M059J (cell line): ENCODE data around the gene MOB3C. TPM values are rescaled to one million over a fixed set of nuclear protein-coding genes. Genes with fewer than 3 reads are reported as not detected.
"Not testable (repeated sequence)": the region's sequence is repeated elsewhere in the genome, so short reads cannot be mapped to it uniquely, and the experiment has no call there.

Experiments
- DNase-seq: peaks from one replicate; pipeline ENCODE4 v3.0.0-alpha.2; 2012; ENCODE audit warnings: low read depth
- total RNA-seq: library from RNA; depleted of rRNA; stranded (reverse); fragments of >200 nt; shearing (Covaris generic); gene quantifications from 2 replicates; pipeline ENCODE4 v1.2.3, GENCODE V29; 2014; rRNA removed

MOB3C gene
- 10.3 and 17.2 TPM in 2 replicates for total RNA-seq

DNA sequence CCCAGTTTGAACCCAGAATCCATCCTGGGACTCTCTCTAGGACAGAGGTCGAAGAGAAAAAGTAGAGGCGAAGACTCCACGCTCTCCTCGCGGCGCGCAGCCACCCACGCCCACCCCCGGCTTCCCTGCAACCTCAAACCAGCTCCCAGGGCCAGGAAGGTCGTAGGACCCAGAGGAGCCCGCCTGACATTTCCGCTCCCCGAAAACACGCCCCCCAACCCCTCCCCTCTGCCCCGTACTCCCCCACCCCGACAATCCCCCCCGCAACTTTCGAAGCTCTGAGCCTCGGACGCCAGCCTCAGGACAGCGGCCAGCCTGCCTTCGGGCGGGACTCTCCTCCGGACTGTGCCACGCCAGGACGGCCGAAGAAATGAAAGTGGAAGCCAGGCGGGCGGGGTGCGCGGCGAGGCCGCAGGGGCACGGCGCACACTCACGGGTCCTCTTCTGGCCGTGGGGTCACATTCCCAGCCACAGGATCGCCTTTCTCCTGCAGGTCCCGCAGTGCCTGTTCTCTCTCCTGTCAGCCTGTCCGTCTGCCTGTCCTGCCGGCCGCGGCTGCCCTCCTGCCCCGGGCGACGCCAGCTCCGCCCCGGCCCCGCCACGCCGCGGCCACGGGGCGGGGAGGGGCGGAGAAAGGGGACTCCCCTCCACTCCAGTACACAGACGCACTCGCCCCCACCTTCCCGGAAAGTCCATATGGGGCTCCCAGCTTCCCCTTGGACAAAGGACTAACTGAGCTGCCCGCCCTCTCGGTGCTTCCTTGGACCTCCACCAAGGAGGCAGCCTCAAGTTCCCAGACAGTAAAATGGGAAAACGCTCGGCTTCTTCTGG is at the start of gene MOB3C:
TSS of gene MOB3C (minus strand) at position 535 of the 831 bp plus-strand sequence. CDS start 3,490 bp downstream, outside the sequence.
- peak; percentile 83 for DNase-seq

DNA sequence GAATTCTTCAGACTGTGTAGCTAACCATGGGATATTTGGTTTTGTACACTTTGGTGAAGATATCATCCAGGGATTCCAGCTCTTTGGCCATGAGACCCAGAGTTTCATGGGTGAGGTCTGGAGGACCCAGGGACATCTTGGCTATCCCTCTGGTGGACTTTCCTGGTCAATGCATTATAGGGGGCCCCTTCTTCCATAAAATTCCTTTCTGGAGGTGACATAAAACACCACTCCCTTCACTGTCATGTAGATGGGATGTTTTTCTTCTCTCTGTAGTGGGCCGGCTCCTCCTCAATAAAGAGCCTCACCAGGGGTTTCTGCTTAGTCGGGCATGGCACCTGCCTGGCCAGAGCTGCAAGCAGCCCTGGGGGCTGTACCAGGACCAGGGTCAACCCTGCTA is 49.4 kb upstream of the MOB3C start:
- DNase-seq = no peak

DNA sequence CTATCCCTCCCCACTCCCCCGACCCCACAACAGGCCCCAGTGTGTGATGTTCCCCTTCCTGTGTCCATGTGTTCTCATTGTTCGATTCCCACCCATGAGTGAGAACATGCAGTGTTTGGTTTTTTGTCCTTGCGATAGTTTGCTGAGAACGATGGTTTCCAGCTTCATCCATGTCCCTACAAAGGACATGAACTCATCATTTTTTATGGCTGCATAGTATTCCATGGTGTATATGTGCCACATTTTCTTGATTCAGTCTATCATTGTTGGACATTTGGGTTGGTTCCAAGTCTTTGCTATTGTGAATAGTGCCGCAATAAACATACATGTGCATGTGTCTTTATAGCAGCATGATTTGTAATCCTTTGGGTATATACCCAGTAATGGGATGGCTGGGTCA is 46.3 kb upstream of the MOB3C start:
- not testable (repeated sequence) for DNase-seq

DNA sequence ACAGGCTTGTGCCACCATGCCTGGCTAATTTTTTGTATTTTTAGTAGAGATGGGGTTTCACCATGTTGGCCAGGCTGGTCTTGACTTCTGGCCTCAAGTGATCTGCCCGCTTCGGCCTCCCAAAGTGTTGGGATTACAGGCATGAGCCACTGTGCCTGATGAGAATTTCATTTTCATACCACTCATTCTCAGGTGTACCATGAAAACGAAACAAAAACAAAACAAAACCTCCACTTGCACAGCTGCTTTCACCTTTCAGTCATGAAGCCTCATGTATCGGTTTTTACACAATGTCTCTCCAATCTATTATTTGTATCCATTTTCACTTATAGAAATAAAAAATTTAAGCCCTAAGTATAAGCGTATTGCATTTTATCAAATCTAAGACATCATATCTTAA is 43.5 kb upstream of the MOB3C start:
- not testable (repeated sequence) for DNase-seq

DNA sequence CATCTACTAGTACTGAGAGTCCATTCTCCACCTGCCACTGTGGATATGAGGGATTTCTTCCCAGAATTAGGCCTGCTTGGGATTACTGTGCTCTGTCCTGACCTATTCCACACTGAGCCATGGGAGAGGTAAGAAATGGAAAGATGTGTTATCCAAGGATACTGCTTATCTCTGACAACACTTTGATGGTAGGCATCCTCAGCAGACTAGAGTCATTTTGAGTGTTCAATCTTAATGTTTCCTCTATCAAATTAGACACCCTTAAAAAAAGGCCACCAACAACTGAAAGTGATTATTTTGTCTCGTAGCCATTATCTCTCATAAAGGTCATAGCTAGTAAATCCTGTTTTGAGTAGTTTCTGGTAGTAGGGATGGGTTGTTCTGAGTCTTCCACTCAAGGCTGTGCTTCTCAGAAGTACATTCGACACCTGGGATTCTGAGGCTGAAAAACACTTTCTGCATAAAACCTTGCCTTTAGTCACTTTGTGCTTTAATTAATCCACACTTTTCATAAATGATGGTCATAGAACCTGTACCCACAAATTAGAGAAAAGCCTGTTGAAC is 42.8 kb upstream of the MOB3C start:
- DNase-seq = no peak

DNA sequence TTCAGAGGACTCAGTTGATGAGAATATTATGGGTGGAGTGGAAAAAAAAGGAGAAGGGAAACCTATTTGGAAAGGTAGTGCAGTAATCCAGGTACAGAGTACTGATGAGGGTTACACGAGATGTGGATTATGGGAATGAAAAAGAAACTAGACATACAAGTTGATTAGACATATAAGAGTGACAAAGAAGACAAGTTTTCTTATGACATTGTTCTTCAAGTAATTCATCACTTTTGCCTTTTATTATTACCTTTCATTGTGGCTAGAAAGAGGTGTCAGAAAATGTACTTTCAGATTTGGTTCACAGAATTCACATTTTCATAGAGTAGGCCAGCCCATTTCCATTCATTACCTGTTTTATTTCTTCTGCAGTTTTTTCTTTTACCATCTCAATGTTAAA is 41.2 kb upstream of the MOB3C start:
- no peak for DNase-seq

DNA sequence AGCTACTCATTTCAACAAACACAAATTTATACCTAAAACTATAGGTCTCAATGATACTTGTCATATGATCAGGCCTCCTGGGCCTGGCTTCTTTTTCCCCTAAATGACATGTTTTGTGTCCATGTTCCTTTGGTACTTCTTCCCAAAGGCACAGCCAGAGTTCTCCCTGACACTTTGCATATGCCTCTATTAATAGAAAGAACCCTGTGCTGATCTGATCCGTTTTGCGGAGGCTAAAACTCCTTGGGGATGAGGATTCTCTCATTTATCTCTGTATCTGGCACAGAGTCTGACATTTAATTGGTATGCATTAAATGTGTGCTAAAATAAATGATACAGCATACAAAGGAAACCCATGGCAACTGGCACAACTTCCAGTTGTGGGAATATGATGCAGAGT is 40.0 kb upstream of the MOB3C start:
- no peak for DNase-seq

DNA sequence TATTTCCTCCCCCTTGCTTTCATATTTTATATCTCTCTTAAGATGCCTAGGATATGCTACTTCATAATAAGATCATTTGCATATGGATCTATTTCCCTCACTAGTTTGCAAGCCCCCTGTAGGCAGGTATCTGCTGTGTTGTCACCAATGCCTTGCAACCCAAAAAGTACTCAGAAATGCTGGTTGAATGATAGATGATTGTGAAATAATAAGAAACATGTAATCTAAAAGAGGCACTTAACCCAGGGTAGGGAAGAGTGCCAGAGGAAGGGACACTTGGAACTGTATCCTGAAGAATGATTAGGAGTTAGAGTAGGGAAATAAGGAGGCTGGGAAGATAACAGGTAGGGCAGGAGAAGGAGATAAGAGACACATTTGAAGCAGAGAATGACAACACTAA is 39.2 kb upstream of the MOB3C start:
- no peak for DNase-seq

DNA sequence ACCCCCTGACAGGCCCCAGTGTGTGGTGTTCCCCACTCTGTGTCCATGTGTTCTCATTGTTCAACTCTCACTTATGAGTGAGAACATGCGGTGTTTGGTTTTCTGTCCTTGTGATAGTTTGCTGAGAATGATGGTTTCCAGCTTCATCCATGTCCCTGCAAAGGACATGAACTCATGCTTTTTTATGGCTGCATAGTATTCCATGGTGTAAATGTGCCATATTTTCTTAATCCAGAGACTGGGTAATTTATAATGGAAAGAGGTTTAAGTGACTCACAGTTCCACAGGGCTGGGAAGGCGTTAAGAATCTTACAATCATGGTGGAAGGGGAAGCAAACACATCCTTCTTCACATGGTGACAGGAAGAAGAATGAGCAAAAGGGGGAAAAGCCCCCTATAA is 38.1 kb upstream of the MOB3C start:
- DNase-seq = not testable (repeated sequence)

DNA sequence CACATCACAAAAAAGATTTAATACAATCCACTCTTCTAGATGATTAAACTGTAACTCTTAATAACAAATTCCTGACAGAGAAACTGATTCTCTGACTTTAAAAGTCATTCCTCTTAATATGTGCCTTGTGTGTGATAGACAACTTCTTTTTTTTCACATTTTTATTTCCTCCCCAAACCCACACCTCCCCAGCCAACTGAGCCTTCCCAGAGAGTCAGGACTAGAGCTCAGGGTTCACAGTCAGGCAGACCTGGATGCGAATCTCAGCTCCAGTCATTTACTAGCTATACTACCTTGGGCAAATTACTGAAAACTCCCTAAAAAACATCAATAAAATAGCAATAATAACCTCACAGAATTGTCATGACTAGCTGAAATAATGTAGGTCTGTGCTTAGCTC is 37.4 kb upstream of the MOB3C start:
- DNase-seq = no peak

DNA sequence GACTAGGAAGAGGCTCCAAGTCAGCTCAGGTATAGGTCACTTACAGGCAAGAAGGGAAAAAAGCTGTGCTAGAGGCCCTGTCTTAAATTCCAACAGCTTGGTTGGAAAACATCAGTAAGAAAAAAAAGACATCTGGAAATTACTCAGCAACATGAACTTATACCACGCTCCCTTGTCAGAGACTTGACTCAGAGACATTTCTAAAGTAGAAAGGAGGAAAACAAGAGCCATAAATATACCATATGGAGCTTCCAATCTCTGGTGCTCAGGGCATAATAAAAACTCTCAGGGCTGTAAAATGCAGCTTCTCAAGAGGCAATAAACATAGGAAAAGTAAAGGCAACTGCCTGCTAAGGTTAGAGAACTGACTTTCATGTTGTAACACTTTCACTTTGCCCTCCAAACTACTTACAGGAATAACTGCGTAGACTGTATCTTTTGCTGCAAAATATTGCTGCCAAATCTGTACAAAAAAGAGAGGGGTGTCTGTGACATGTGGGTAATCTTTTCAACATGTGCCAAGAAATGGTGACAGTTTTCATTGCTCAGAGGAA is 36.9 kb upstream of the MOB3C start:
- DNase-seq = no peak

DNA sequence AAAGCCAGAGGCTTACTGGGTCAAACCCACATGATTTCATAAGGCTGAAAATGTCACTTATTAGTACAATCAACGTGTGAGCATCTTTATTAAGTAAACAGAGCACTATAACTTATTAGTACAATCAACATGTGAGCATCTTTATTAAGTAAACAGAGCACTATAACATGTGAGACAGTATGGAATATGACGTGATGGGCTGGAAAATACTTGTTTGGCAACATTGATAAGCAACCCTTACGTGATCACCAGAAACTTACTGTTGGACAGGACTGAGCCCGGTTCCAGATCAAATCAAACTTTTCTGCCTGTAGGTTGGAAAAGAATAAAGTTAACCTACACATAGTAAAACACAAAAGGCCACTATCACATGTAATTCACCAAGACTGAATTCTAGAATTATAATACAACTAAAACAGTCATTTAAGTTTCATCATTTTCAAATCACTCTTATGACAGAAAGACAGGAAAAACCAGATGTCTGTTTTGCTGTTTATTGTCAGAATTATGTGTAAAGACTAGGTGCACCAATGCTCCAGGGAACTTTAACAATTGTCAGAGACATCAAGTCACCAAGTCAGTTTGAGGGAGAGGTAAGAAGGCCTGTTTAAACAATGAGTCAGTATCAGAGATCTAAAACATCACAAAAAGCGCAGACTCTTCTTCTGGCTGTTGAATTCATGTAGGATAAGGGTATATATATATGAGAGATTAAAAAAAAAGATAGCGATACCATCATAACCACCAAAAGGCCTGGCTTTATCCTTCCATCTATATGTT is 35.9 kb upstream of the MOB3C start:
- DNase-seq = no peak

DNA sequence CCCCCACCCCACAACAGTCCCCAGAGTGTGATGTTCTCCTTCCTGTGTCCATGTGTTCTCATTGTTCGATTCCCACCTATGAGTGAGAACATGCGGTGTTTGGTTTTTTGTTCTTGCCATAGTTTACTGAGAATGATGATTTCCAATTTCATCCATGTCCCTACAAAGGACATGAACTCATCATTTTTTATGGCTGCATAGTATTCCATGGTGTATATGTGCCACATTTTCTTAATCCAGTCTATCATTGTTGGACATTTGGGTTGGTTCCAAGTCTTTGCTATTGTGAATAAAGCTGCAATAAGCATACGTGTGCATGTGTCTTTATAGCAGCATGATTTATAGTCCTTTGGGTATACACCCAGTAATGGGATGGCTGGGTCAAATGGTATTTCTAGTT is 34.5 kb upstream of the MOB3C start:
- not testable (repeated sequence) for DNase-seq

DNA sequence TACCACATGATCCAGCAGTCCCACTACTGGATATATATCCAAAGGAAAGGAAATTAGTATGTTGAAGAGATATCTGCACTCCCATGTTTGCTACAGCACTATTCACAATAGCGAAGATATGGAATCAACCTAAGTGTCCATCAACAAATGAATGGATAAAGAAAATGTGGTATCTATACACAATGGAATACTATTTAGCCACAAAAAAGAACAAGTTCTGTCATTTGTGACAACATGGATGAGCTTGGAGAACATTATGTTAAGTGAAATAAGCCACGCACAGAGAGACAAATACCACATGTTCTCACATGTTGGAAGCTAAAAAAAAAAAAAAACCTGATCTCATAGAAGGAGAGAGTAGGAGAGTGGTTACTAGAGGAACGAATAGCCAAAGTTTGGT is 33.9 kb upstream of the MOB3C start:
- no peak for DNase-seq

DNA sequence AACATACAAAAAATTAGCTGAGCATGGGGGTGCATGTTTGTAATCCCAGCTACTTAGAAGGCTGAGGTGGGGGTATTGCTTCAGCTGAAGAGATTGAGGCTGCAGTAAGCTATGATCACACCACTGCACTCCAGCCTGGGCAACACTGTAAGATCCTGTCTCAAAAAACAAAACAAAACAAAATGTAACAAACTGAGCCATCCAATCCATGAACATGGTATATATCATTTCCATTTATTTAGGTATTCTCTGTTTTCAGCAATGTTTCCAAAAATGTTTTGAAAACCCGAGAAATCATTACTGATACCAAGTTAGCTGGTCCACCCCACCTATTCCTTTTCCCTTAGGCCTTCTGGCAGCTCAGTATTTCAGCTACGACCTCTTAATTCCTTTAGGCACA is 33.2 kb upstream of the MOB3C start:
- DNase-seq = no peak

DNA sequence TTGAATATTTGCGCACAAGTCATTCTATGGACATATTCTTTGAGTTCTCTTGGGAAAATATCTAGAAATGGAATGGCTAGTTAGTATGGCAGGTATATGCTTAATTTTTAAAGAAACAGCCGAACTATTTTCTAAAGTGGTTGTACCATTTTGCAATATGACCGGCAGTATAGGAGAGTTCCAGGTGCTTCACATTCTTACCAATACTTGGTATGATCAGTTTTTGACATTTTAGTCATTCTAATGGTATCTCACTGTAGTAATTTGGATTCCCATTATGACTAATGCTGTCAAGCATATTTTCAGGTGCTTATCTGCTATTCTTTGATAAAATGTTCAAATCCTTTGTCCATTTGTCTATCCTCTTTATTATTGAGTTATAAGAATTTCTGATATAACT is 31.0 kb upstream of the MOB3C start:
- DNase-seq = no peak

DNA sequence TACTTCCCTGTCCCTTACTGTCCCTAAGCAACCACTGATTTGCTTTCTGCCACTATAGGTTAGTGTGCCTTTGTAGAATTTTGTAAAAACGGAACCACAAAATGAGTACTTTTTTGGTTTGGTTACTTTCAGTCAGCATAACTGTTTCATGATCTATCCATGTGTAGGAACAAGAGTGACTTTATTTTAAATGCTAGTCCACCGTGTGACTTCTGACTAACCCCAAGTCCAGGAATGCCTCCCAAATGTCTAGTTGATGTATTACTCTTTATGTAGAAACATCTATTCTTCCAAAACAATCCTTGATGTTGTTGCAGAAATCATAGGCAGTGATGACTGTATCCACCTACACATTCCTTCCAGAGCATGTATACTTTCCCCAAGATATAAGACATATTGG is 30.2 kb upstream of the MOB3C start:
- no peak for DNase-seq

DNA sequence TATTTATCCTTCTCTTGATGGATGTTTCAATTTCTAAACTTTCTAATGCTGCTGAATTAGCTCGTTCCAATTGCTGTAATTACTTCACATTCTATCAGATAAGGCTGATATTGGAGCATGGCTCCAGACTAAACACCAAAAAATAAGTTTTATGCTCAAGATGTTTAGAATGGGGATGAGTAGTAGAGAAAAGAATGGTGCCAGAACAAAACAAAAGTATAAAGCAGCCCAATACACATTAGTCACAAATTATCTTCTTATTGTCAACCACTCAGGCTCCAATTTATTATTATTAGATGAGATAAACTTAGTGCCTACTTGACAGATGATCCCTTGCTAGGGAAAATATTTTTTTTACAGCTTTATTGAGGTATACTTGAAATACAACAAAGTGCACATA is 29.7 kb upstream of the MOB3C start:
- DNase-seq = no peak

DNA sequence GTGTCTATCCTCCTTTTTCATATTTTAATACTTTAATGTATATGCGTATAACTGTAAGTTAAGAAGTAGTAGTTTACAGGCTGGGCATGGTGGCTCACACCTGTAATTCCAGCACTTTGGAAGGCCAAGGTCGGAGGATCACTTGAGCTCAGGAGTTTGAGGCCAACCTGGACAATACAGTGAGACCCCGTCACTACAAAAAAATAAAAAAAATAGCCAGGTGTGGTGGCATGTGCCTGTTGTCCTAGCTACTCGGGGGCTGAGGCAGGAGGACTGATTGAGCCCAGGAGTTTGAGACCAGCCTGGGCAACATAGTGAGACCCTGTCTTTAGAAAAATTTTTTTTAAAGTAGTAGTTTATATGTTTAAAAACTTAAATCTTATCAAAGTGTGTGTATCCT is 29.2 kb upstream of the MOB3C start:
- DNase-seq = no peak

DNA sequence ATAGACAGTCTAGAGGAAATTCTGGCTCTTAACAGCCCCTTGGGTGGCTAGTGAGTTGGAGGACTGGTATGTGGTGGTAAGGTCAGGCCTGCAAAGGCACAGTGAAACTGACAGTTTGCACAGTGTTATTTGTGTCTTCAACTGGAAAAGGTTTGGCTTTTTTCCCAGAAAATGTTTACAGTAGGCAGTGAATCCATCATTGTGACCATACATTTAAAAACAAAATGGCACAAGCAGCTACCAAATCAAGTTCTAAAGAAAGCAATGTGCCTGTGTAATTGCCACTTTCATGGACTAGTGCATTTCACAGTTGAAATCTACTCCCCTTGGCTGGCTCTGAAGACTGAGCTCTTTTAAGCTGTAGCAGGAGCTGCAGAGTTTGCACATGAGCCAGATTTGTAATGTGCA is 26.8 kb upstream of the MOB3C start:
- DNase-seq = peak; percentile 97

DNA sequence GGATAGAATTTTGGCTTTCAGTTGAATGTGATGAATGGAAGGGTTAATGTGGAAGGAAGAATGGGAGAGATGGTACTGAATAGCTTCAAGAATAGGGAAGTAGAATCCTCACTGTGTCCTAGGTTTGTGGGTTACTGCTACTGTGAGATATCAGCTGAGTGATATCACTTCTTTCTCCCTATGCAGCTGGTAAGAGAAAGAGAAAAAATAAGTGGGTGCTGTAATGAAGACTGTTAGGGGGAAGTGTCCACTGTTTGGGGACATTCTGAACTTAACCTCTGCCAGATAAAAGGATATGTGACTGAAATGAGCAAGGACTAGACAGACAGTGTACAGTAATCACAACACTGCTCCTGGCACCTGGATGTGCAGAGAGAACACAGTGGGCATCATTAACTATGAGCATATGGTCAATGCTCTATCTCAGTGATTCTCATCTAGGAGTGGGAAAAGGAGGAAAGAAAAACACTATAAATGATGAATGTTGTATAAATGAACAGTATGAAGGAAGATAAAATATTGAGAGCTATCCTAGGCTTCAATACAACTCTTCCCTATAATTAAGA is 25.6 kb upstream of the MOB3C start:
- no peak for DNase-seq

DNA sequence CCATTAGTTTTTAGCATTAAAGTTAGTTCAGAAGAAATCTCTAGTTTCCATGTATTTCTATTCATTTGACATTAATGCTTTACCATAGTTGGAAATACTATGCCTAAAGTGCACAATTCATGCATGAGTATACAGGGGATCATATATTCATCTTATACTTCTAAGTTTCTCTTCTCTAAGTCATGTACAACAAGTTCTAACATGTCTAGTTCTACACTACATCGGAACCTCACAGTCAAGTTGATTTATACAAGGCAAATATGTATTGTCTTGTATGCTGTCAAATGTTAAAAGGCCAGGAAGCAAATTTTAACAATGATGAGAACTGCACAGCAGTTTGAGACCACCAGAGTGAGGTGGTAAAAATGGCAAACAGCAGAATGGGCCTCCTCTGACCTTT is 22.9 kb upstream of the MOB3C start:
- DNase-seq = no peak
